Activated naive CD8-positive, alpha-beta T cell treated with anti-CD3 and anti-CD28 coated beads, Interleukin-2, amount 50 U/mL, for 24 hours (primary cell): Measurements from ENCODE around the gene TRIP12.
"Not testable (repeated sequence)": the region's sequence is repeated elsewhere in the genome, so short reads cannot be mapped to it uniquely, and the experiment has no call there.

Experiments used
- ATAC-seq: fragments of 150-1000 bp; cut with Tn5 transposase; one replicate; pipeline ENCODE4 v1.10.0; 2021
- DNase-seq: peaks from one replicate; pipeline ENCODE4 v3.0.0; 2021
- H3K27ac Mint-ChIP-seq: one replicate; pipeline ENCODE4 v1.8.0; 2021; ENCODE audit warnings: mild to moderate bottlenecking, mixed read lengths
- H3K27me3 Mint-ChIP-seq: one replicate; pipeline ENCODE4 v1.8.0; 2021; ENCODE audit warnings: mixed read lengths
- H3K36me3 Mint-ChIP-seq: one replicate; pipeline ENCODE4 v1.8.0; 2021; ENCODE audit warnings: low read depth, mixed read lengths
- H3K4me1 Mint-ChIP-seq: one replicate; pipeline ENCODE4 v1.8.0; 2021; ENCODE audit warnings: mixed read lengths
- H3K4me3 Mint-ChIP-seq: one replicate; pipeline ENCODE4 v1.8.0; 2021; ENCODE audit warnings: mild to moderate bottlenecking, moderate library complexity, mixed read lengths
- H3K9me3 Mint-ChIP-seq: one replicate; pipeline ENCODE4 v1.8.0; 2021; ENCODE audit warnings: mixed read lengths

TRIP12 gene

DNA sequence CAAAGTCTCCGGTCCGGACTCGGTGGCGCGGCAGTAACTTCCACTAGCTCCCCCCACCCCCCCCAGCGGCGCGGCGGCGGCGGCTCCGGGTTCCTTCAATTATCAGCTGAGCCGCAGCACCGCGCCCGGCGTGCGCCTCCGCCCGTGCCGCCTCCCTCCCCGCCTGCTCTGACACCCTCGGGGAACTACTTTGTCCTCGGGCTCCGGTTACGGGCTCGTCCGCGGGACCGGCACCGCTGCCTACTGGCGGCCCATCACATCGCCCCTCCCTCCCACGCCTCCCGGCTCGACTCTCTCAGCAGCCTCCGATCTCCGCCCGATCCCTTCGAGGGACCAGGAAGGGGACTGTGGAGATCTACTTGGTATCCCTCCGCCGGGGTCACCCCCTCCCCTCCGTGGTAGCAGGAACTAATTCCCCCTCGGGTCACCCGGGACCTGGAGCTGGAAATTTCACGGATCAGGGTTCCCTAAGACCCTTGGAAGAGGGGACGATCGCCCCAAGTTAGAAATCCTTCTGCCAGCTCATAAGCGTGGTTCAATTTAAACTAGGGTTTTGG is at the start of gene TRIP12:
Gene TRIP12, minus strand, starts transcription at position 118 of the 557 bp plus-strand sequence. CDS start 41,930 bp downstream, outside the sequence.
- H3K4me1 Mint-ChIP-seq, result peaks cover 47% of the 10 kb centered on the region
- ATAC-seq (peak; percentile 83), DNase-seq (peak; percentile 87)
- peak within 1 kb of the TSS; percentile 99 for H3K27ac Mint-ChIP-seq
- peak within 1 kb of the TSS; percentile 98 for H3K4me3 Mint-ChIP-seq
- H3K36me3 Mint-ChIP-seq, result peaks cover 23% of the 10 kb centered on the region
- no peaks in the 10 kb centered on the region for H3K27me3 Mint-ChIP-seq
- peaks cover 4% of the 10 kb centered on the region for H3K9me3 Mint-ChIP-seq

GRCh38 chr2:229971298-229971790 is 49.5 kb upstream of the TRIP12 start:
- no peak overlapping the region for H3K27ac Mint-ChIP-seq
- H3K4me3 Mint-ChIP-seq, result no peak overlapping the region
- H3K36me3 Mint-ChIP-seq, result no peaks in the 10 kb centered on the region
- no peaks in the 10 kb centered on the region for H3K9me3 Mint-ChIP-seq
- no peaks in the 10 kb centered on the region for H3K27me3 Mint-ChIP-seq
- ATAC-seq (no peak), DNase-seq (no peak)
- no peaks in the 10 kb centered on the region for H3K4me1 Mint-ChIP-seq

DNA sequence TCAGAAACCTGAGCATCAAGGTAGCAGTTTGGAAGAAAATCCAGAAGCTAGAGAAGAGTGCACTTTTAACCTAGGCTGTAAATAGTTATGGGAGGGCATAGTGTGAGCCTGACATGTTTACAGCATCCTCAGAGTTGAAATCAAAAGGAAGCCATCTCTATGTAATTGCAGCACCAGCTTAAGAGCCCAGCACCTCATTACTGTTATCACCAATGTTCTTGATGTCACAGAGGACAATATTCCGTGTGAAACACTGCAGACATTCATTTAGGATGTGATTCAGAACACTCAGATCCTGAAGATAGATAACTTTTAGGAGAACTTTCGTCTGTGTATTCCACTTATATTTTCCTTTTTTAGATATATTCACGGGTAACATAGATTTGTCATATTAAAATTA is 48.6 kb upstream of the TRIP12 start:
- no peaks in the 10 kb centered on the region for H3K36me3 Mint-ChIP-seq
- H3K9me3 Mint-ChIP-seq, result no peaks in the 10 kb centered on the region
- ATAC-seq, result no peak
- DNase-seq, result no peak
- H3K27ac Mint-ChIP-seq, result no peak overlapping the region
- H3K27me3 Mint-ChIP-seq, result no peaks in the 10 kb centered on the region
- no peaks in the 10 kb centered on the region for H3K4me1 Mint-ChIP-seq
- no peak overlapping the region for H3K4me3 Mint-ChIP-seq

GRCh38 chr2:229969921-229970320 is 48.1 kb upstream of the TRIP12 start:
- Mint-ChIP-seq H3K36me3 (no peaks in the 10 kb centered on the region), H3K4me3 (no peak overlapping the region), H3K9me3 (no peaks in the 10 kb centered on the region), H3K4me1 (no peaks in the 10 kb centered on the region), H3K27ac (no peak overlapping the region), H3K27me3 (no peaks in the 10 kb centered on the region)
- ATAC-seq (no peak), DNase-seq (no peak)

- not testable (repeated sequence) for H3K27me3 Mint-ChIP-seq, ATAC-seq, H3K36me3 Mint-ChIP-seq, H3K4me3 Mint-ChIP-seq, DNase-seq, H3K4me1 Mint-ChIP-seq, H3K27ac Mint-ChIP-seq, H3K9me3 Mint-ChIP-seq
These were observed 41.8 kb upstream of the TRIP12 start for GRCh38 chr2:229963596-229963995.

GRCh38 chr2:229956491-229956890 is 34.7 kb upstream of the TRIP12 start:
- Mint-ChIP-seq H3K27ac (no peak overlapping the region), H3K27me3 (no peaks in the 10 kb centered on the region), H3K4me1 (no peaks in the 10 kb centered on the region), H3K4me3 (no peak overlapping the region), H3K9me3 (no peaks in the 10 kb centered on the region), H3K36me3 (no peaks in the 10 kb centered on the region)
- ATAC-seq, result no peak
- DNase-seq, result no peak

- Mint-ChIP-seq H3K4me1 (no peaks in the 10 kb centered on the region), H3K4me3 (no peak overlapping the region), H3K9me3 (no peaks in the 10 kb centered on the region), H3K36me3 (no peaks in the 10 kb centered on the region), H3K27ac (no peak overlapping the region), H3K27me3 (no peaks in the 10 kb centered on the region)
- DNase-seq (no peak), ATAC-seq (no peak)
These were observed 33.9 kb upstream of the TRIP12 start for GRCh38 chr2:229955663-229956062.

DNA sequence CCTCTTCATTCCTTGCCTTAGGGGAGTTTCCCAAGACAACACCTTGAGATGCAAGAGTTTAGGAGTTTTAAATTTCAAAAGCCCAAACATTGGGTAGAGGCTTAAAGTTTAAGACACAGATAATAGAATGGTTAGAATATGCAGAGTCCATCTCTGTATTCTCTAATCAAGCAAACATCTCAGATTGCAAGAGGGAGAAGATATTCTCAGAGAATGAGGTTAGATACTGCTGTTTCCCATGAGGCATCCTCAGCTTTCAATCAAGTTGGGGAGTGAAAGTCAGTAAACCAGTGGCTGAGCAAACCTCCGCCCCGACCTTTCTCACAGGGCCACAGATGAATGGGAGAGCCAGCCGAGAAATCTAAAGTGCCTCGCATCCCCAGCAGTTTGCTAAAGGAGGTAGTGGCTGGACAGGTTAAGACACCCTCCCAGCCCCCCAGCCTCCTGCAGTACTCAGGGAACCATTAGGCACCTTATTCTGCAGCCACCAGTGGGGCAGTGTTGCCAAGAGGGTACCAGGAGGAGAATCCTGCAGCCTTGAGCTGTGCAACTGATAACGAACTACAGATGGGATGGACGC is 30.5 kb upstream of the TRIP12 start:
- Mint-ChIP-seq H3K4me3 (no peak overlapping the region), H3K27me3 (no peaks in the 10 kb centered on the region), H3K36me3 (no peaks in the 10 kb centered on the region), H3K4me1 (peaks cover 5% of the 10 kb centered on the region), H3K27ac (no peak overlapping the region), H3K9me3 (no peaks in the 10 kb centered on the region)
- DNase-seq, result no peak
- ATAC-seq, result no peak

DNA sequence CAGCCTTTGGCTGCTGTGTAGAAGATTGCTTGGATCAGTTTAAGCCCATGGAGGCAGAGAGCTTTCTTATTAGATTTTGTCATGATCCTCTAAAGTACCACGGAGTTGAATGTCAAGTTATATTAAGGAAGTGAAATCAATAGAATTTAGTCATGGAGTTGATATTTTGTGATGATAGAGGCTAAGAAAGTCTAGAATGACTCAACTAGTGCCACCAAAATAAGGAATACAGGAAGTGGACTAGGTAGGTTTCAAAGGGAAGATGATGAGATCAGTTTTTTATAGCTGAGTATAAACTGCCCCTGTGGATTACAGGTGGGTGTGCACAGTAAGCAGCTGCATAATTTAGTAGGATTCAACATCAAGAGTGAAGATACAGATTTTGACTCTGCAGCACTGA is 25.7 kb upstream of the TRIP12 start:
- H3K9me3 Mint-ChIP-seq, result no peaks in the 10 kb centered on the region
- H3K27me3 Mint-ChIP-seq, result no peaks in the 10 kb centered on the region
- H3K4me1 Mint-ChIP-seq, result peaks cover 8% of the 10 kb centered on the region
- H3K4me3 Mint-ChIP-seq, result no peak overlapping the region
- peak; percentile 67 for ATAC-seq
- H3K27ac Mint-ChIP-seq, result no peak overlapping the region
- H3K36me3 Mint-ChIP-seq, result no peaks in the 10 kb centered on the region
- no peak for DNase-seq

GRCh38 chr2:229945975-229946374 is 24.2 kb upstream of the TRIP12 start:
- Mint-ChIP-seq H3K27ac (no peak overlapping the region), H3K27me3 (no peaks in the 10 kb centered on the region), H3K36me3 (no peaks in the 10 kb centered on the region), H3K4me3 (no peak overlapping the region), H3K9me3 (no peaks in the 10 kb centered on the region), H3K4me1 (peaks cover 8% of the 10 kb centered on the region)
- ATAC-seq (no peak), DNase-seq (no peak)

GRCh38 chr2:229943770-229944449 is 22.1 kb upstream of the TRIP12 start:
- H3K9me3 Mint-ChIP-seq, result no peaks in the 10 kb centered on the region
- DNase-seq (no peak), ATAC-seq (no peak)
- peaks cover 8% of the 10 kb centered on the region for H3K4me1 Mint-ChIP-seq
- no peak overlapping the region for H3K27ac Mint-ChIP-seq
- H3K4me3 Mint-ChIP-seq, result no peak overlapping the region
- H3K36me3 Mint-ChIP-seq, result no peaks in the 10 kb centered on the region
- H3K27me3 Mint-ChIP-seq, result no peaks in the 10 kb centered on the region

GRCh38 chr2:229943171-229943570 is 21.4 kb upstream of the TRIP12 start:
- H3K9me3 Mint-ChIP-seq, result no peaks in the 10 kb centered on the region
- no peaks in the 10 kb centered on the region for H3K36me3 Mint-ChIP-seq
- no peak overlapping the region for H3K4me3 Mint-ChIP-seq
- DNase-seq, result no peak
- H3K4me1 Mint-ChIP-seq, result peaks cover 8% of the 10 kb centered on the region
- H3K27ac Mint-ChIP-seq, result no peak overlapping the region
- ATAC-seq, result no peak
- H3K27me3 Mint-ChIP-seq, result no peaks in the 10 kb centered on the region

DNA sequence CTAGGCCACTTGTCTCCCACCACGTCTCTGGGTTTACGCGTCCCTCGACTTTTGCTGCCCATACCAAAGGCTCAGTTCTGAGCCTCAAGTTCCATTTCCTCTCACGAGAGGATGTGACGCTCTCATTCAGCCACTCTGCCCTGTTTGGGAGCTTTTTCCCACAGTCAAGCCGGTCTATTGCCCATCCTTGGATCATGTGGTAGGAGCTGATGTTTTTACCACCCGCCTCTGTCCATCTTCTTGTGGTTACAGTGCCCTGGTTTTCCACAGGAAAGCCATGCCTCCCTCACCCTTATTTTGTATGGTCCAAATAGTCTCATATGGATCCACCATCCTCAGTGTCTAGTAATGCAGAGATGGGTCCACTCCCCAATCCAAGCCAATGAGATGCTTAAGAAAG is 20.9 kb upstream of the TRIP12 start:
- H3K36me3 Mint-ChIP-seq, result no peaks in the 10 kb centered on the region
- H3K27ac Mint-ChIP-seq, result no peak overlapping the region
- no peaks in the 10 kb centered on the region for H3K9me3 Mint-ChIP-seq
- ATAC-seq (no peak), DNase-seq (no peak)
- H3K27me3 Mint-ChIP-seq, result no peaks in the 10 kb centered on the region
- peaks cover 7% of the 10 kb centered on the region for H3K4me1 Mint-ChIP-seq
- no peak overlapping the region for H3K4me3 Mint-ChIP-seq

DNA sequence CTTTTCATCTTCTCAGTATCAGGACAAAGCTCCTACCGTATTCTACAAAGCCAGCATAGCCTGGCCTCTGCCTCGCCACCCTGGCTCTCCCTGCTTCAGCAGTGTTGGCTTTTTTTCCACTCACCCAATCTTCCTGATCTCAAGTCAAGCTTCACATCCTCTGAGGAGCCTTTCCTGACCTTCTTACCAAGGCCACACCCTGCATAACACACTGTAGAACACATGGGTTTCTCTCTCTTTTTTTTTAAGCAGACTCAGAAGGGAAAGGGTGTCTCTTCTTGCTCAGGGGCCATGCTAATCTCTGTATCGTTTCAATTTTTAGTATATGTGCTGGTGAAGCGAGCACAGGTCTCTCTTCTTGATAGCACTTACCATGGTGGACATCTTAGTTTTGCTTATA is 15.7 kb upstream of the TRIP12 start:
- Mint-ChIP-seq H3K27me3 (no peaks in the 10 kb centered on the region), H3K36me3 (peaks cover 5% of the 10 kb centered on the region), H3K4me3 (no peak overlapping the region), H3K9me3 (no peaks in the 10 kb centered on the region), H3K4me1 (no peaks in the 10 kb centered on the region), H3K27ac (no peak overlapping the region)
- ATAC-seq (no peak), DNase-seq (no peak)

GRCh38 chr2:229931241-229931640 is 9.4 kb upstream of the TRIP12 start:
- Mint-ChIP-seq H3K4me1 (peaks cover 17% of the 10 kb centered on the region), H3K9me3 (no peaks in the 10 kb centered on the region), H3K27ac (no peak overlapping the region), H3K36me3 (peaks cover 5% of the 10 kb centered on the region), H3K27me3 (no peaks in the 10 kb centered on the region), H3K4me3 (no peak overlapping the region)
- ATAC-seq (no peak), DNase-seq (no peak)
